Measurements from ENCODE around the gene LAS1L.

GRCh38 chrX:65502618-65503017 lies 32.0 kb downstream of the LAS1L start:
- no peak for TF ChIP-seq CTCF (IDR thresholded peaks at IDR 0.05; ENCODE audit: low read length)
- TF ChIP-seq EZH2phosphoT487 (IDR thresholded peaks at IDR 0.05; ENCODE audit: low read length), result no peak
- no peak for TF ChIP-seq EZH2 (optimal IDR thresholded peaks at IDR 0.05; ENCODE audit: low read depth, low read length)
